ENCODE measurements around the gene RPRD2. TPM values are rescaled to one million over a fixed set of nuclear protein-coding genes. Genes with fewer than 3 reads are reported as not detected.
"Not testable (repeated sequence)": the region's sequence is repeated elsewhere in the genome, so short reads cannot be mapped to it uniquely, and the experiment has no call there.

Gene RPRD2
- 17.9 TPM for total RNA-seq

DNA sequence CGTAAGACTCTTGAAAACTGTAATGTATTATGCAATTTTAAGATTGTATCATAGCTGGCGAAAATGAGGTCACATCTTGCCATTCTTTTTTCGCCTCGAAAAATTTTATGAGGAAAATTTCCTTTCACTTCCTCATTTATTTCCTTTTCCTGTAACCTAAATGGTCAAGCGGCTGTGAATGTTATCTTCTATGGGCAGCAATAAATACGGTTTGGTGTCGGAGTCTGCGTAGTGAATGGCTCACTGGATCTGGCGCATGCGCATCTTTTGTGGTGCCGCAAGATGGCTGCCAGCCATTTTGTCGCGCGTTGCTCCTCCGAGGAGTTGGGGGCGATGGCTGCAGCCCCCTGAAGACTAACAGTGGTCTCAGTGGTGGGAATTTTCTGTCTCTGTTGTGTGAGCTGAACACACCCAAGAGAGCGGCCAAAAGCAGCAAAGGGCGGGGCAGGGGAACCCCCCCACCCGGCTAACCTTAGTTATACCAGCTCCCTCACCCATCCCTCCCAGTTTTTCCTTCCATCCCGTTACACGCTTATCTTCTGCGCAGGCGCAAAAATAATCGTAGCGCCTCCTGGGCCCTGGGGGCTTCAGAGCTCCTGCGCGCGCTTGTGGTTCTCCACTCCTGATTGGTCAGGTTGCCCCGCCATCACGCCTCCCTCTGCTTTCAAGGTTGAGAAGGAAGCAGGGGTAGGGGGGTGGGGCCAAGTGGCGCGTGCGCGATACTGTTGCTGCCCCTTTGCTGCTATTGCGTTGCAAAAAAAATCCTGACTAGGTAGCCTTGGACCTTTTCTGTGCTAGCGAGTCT is at the start of gene RPRD2:
Gene RPRD2 (plus strand): TSS at position 722 of the 805 bp plus-strand sequence. CDS start 568 bp downstream, outside the sequence.
- ATAC-seq, result peak; percentile 98

DNA sequence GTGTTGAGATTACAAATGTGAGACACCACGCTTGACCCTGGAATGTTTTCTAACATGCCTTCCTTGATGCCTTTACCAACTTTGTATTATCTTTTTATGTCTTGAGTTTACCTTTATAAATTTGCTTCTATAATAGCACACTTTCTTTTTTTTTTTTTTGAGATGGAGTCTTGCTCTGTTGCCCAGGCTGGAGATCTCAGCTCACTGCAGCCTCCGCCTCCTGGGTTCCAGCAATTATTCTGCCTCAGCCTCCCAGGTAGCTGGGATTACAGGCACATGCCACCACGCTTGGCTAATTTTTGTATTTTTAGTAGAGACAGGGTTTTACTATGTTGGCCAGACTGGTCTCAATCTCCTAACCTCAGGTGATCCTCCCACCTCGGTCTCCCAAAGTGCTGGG is 49.3 kb upstream of the RPRD2 start:
- ATAC-seq, result not testable (repeated sequence)

DNA sequence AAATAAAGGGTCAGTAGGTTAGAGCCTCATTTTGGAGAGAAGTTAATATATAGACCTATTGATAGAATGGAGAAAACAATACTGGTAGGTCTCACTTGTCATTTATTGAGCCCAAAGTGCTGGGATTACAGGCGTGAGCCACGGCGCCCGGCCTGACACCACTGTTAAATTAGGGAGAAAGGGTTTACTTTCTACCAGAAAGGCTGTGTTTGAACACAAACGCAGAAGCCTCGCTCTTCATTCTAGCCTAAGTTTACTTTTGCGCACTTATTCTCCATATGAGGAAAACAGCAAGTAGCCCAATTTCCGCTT is 43.3 kb upstream of the RPRD2 start:
- ATAC-seq, result no peak

DNA sequence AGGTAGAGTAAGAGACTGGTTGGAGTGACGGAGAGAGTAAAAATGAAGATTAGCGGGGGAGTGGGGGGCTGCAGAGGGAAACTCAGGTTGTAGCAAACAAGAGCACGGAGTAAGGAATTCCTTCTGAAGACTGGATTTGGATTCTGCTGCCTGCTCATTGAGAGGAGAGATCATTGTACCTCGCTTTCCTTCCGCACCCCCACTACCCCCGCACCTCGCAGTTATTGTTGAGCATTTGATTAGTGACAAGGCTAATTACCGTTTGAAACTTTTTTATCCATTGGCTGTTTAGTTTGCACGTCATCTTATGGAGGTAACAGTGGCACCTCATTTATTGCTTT is 42.2 kb upstream of the RPRD2 start:
- no peak for ATAC-seq

DNA sequence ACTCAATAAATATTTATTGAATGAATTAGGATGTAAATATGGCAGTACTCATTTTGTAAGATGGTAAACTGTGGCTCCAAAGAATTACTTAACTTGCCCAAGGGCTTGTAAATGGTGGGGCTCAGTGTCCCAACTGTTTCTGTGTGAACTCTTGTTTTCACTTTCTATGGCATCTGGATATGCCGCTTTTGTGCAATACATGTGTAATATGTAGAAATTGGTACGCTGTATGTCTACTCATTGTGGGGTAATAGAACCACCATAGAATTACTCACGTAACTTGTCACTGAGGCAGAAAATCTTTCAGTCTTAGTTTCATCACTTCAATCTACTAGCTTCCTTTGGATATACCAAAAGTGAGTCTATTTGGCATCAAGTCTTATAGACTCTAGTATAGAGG is 41.6 kb upstream of the RPRD2 start:
- ATAC-seq, result peak; percentile 62

DNA sequence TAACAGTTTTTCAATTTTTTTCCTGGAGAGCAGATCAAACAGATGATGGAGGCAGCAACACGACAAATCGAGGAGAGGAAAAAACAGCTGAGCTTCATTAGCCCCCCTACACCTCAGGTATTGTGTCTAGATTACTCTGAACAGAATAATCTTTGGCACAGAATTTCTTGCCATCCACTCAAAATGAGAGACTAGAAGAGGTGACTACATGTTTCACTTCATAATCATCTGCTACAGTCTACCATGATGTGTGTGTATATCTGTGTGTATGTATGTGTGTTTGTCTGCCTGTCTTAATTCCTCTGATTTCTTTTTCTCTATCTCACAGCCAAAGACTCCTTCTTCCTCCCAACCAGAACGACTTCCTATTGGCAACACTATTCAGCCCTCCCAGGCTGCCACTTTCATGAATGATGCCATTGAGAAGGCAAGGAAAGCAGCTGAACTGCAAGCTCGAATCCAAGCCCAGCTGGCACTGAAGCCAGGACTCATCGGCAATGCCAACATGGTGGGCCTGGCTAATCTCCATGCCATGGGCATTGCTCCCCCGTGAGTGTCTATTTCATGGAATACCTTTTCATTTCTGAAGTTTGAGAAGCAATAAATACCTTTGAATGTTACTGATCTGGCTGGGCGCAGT is 31.2 kb upstream of the RPRD2 start:
- ATAC-seq, result no peak

DNA sequence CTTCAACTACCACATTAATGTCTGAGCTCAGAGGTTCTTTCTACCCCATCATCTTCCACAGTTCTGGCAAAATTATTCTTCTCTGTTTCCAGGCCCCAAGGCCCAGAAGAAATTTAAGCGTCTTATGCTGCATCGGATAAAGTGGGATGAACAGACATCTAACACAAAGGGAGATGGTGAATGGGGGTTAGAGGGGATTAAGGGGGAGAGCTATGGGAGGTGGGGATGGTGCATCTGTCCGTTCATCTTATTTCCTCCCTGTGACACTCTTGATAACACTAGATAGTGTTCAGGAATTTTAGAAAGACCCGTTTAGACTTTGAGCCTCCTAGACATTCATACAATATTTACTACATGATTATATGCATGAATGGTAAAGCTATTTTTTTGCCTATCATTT is 17.6 kb upstream of the RPRD2 start:
- no peak for ATAC-seq

DNA sequence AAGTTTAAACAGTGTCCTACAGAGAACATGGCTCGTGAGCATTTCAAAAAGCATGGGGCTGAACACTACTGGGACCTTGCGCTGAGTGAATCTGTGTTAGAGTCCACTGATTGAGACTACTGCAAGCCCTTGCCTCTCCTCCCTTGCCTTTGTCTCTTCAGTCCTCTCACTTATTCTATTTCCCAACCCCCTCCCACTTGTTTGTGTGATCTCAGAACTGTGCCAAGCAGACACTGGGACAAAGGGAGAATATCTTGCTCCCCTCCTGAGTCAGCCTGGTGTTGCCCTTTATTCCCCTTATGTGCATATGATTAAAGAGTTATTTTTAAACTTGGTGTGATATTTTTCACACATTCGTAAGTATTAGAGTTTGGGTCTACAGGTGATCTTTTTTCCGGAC is 11.1 kb upstream of the RPRD2 start:
- ATAC-seq, result no peak

DNA sequence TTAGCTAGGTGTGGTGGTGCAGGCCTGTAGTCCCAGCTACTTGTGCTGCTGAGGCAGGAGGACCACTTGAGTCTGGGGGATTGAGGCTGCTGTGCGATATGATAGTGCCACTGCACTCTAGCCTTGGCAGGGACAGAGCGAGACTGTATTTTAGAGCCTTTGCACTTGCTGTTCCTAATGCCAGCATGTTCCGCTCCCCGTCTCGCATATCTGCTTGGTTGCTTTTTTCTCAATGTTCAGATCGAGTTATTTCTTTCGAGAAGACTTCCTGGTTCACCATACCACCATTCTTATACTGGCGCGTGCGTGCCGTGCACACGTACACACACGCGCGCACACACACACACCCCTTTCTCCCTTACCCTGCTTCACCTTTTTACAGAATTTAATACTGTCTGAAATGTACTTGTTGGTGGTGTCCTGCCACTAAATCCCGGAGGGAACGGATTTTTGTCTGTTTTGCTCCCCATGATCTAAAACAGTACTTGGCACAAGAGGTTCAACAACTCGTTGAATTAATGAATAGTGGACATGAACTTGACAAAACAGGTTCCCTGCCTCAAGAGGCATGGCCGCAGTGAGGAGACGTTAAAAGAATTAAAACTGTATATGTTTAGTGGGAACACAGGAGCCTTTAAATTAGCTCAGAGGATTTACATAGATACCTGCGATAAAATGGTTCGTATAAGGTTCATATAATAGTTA is 1.1 kb upstream of the RPRD2 start:
- peak; percentile 9 for ATAC-seq

DNA sequence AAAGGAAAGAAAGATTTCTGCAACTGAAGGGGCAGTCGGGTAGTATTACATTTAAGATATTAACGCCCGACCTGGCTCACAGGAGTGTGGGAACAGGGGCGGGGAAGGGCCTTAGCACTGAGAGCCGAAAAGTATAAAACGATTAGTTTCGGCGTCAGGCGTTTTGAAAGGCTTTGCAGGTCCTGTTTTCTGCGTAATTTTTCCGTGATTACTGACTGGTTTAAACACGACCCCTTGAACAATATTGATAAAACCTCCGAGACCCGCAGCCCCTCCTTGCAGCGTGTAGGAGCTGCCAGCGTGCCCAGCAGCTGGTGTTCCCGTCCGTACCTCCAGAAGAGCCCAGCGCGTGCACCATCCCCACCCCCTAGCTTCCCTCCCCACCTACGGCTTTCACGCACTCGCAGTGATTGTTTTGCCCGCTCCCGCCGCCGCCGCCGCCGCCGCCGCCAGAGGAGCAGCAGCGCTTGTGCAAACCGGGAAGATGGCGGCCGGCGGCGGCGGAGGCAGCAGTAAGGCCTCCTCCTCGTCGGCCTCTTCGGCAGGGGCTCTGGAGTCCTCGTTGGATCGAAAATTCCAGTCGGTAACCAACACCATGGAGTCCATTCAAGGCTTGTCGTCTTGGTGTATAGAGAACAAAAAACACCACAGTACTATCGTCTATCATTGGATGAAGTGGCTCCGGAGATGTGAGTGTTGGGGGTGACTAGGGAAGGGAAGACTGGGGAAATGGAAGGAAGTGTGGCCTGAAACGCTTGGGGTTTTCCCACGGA is 470 bp downstream of the RPRD2 start:
- ATAC-seq, result peak; percentile 61

DNA sequence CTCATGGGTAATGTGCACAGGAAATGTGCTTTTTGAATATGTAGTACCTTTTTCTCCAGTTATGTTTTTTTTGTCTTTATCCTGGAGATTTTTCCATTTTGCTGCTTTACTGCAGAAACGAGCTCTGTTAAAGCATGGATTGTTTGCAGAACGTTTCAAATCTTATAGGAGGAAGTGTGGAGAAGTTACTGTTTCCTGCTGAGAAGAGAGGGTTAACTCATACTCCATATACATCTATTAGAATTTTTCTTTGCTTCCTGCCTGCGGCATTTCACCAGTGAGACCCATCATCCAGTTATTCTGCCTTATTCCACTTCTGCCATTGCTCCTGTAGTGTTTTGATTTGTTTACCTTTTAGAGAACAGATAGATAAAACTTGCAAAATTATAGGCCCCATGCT is 2.0 kb downstream of the RPRD2 start:
- no peak for ATAC-seq

DNA sequence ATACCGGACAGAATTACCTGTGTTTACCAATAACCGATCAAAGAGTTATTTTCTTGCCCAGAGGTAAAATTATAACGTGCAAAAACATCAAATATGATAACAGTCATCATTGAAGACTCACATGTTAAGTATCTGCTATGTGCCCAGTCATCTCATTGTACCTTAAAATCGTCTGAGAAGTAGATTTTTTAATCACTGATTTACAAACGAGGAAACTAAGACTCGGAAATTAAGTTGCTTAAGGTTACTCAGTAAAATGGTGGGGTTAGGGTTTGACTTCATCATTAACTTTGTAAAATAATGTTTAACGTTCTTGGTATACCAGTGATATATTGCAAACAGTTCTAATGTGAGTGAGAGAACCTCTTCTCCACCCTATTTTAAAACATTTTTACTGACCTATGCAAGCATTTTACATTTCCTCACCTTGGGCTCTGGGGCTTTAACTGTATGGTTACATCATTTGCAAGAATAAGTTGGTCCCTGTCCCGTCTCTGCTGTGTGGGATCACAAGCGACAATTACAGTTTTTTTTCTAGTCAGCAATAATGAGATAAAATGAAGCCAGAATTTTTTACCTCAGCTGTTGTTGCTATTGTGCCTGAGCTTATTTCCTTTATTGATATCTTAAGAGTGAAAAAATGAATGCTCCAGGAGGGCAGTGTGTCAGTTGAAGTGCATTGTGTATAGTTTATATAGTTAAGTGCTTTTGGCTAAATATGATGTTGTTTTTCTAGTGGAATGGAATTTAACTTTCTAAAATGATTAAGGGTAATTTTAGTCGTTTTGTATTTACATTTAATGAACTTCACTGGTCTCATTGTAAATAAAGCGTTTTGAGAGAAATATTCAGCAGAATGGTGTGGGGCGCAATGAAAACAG is 2.7 kb downstream of the RPRD2 start:
- no peak for ATAC-seq

DNA sequence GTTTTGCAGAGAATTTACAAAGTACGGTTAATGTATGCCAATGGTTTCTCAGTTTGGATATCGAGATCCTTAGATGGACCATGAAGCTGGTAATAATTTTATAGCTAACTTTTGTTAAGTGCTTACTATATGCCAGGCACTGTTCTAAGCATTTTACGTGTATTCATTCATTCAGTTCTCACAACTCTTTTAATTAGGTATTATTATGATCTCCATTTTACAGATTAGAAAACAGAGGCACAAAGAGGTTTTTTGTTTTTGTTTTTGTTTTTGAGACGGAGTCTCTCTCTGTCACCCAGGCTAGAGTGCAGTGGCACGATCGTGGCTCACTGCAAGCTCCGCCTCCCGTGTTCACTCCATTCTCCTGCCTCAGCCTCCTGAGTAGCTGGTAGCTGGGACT is 7.2 kb downstream of the RPRD2 start:
- no peak for ATAC-seq

DNA sequence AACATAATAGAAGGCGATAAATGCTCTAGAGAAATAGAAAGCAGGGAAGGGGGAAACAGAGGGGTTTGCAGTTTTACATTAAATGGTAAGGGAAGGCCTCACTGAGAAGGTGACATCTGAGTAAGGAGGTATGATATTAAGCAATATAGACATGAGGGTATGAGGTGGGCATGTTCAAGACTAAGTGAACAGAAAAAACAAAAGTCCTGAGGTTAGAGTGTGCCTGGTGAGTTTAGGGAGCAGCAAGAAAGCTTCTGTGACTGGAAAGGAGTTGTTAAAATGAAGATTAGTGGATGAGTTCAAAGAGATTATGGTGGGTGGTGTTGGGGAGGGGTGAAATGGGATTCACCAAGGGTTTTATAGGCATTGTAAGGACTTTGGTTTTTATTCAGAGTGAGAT is 8.6 kb downstream of the RPRD2 start:
- ATAC-seq, result no peak

DNA sequence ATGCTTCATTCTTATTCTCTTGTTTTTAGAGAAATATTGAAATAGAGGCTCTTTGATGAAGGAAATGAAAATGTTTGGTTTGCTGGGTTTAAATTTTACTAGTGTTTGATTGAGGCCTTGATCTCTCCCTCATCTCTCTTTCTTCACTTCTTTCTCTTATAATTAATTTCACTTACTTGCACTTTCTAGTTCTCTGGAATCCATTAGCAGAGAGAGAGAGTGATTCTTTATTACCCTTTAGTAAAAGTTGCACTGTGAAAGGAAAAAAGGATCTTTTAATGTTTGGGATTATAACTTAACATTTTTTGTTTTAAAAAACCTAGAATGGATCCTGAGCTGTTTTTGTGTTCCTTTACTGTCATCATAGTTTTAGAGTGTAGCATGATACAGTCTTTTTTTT is 12.2 kb downstream of the RPRD2 start:
- no peak for ATAC-seq

DNA sequence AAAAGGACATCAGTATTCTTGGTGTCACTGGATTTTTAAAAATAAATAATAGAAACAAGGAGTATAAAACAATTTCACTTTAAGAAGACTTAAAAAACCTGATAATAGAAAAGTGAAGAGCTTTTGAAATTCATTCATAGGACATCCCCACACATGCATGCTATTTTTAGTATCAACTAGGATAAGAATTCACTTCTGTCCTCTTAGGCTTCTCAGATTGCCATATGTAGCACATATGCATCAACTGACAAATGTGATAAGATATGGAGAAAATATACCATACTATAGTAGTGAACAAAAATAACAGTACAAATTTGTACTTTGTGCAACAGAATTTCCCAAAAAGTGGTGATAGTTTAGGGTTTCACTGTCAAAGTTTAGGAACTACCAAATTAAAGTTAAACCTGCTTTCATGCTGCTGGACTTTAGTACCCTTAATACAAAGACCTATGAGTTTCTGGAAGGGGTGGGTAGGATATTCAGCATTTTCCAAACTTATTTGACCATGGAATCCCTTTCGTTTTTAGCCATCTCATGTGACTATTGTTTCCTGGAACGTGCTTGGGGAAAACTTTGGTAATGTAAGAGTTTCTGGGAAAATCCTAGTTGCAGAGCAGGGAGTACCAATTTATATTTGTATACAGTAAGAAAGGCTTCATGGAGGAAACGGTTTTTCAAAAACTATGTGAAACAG is 19.8 kb downstream of the RPRD2 start:
- no peak for ATAC-seq

DNA sequence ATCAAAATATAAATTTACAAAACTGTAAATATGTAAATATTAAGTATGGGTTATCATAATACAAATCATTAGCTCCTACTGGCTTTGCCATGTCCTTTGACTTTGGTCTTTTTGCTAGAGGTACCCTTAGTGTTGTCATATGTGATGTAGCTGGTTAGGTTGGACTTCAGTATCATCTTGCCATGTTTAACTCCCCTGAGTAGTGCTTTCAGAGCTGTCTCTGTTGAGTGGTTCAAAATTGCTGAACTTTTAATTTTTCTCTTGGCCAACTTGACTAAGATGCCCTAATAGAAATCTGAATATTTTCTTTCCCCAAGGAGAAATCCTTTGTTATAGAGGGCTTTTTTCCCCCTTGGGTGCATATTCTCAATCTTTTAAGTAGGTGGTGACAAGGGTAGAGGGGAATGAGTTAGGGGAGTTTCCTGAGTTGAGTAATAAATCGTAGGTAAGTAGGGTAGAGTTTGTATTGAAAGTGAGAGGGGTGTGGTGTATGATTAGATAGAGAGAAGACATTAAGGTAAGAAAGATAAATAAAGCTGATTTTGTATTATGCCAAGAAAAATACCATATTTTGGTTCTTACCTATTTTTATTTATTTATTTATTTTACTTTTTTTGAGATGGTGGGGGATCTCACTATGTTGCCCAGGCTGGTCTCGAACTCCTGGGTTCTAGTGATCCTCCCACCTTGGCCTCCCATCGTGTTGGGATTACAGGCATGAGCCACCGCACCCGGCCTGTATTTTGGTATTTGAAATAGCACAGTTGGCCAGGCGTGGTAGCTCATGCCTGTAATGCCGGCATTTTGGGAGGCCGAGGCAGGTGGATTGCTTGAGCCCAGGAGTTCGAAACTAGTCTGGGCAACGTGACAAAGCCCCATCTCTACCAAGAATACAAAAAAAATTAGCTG is 21.8 kb downstream of the RPRD2 start:
- ATAC-seq, result no peak

DNA sequence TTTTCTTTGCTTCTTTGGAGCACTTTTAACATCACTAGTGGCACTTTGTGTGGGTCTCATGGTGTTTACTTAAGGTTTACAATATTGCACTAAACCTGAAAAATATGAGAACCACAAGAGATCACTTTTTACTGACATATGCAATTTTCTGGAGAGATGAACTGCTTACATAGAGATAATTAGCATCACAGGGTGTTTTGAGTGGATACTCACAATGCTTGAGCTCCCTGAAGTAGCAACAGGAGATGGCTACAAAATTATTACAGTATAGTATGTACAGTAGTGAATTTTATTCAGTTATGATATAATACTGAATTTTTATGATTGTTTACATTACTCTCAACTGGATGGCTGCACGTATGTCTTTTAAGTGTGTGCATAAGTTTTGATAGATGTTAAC is 22.6 kb downstream of the RPRD2 start:
- no peak for ATAC-seq

DNA sequence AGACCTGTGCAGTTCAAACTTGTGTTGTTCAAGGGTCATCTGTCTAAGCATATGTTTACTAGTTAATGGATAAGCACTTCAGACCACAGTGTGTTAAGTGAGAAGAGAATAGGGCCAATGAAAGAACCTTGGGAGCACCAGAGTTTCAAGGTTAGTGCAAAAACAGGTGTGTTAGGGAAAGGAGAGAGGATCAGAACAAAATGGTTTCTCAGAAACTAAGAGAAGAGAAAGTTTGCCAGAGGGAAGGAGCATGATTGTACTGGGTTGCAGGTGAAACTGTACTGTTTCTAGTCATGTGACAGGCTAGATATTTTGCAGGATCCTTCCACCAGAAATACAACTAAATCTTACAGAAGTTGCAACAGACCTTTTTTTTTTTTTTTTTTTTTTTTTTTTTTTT is 23.3 kb downstream of the RPRD2 start:
- ATAC-seq, result no peak

DNA sequence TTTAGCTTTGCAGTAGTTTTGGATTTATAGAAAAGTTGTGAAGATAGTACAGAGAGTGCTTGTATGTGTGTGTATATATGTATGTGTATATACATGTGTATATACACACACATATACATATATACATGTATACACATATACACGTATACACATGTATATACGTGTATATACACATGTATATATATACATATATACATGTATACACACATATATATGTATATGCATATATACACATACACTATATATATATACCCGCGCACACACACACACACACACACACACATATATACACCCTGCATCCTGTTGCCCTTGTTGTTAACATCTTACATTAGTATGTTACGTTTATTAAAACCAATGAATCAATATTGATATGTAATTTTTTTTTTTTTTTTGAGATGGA is 24.3 kb downstream of the RPRD2 start:
- ATAC-seq, result no peak

DNA sequence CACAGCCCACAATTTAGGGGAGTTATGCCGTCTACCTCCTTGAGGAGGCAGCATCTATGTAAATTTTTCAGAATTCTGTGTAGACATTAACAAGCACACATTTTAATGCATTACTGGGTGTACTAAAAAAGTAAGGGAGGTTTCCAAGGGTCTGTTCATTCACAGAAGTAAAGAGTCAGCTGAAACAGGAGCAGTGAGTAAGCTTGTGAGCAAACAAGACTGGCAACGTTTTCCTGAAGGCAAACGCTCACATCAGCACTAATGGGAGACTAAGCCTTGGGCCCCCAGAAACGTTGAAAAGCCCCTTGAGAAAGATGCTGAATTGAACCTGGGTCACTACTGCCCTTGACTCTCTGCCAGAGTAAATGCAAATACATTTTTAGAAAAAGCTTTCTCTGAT is 25.7 kb downstream of the RPRD2 start:
- peak; percentile 48 for ATAC-seq
